Measurements from ENCODE around the gene KRT7. TPM values are rescaled to one million over a fixed set of nuclear protein-coding genes. Genes with fewer than 3 reads are reported as not detected.
"Not testable (repeated sequence)": the region's sequence is repeated elsewhere in the genome, so short reads cannot be mapped to it uniquely, and the experiment has no call there.

KRT7 gene
- polyA plus RNA-seq, 1 donor from 2014 or later = not detected

DNA sequence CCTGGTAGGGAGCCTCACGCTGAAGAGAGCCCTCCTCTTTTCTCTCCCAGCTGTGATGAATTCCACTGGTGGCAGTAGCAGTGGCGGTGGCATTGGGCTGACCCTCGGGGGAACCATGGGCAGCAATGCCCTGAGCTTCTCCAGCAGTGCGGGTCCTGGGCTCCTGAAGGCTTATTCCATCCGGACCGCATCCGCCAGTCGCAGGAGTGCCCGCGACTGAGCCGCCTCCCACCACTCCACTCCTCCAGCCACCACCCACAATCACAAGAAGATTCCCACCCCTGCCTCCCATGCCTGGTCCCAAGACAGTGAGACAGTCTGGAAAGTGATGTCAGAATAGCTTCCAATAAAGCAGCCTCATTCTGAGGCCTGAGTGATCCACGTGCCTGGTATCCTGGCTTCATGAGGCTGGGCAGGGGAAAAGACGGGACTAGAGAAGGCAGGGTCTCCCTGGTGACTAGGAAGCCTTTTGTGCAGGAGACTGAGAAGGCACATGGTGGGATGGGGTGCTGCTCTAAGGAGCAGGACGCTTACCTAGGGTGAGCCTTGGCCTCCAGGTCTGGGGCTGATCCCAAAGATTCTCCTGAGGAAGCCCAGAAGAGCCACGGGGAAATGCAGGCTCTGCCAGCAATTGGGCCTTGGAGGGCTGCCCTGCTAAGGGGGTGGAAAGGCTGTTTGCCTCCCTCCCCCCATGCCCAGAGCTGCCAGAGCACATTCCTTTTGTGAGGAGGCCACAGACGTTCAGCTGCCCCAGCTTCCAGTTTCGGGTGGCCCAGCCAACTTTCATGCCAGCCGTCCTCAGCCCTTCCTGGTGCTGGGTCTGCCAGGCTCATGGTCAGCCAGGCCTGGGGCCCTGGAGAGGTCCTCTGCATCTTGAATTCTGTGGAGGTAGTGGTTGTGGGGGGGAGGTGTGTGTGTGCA, 15.8 kb downstream of the KRT7 start:
- H3K36me3 Mint-ChIP-seq = no peaks in the 10 kb centered on the region
- peaks cover 0 to 6% (median 2%) of the 10 kb centered on the region in 3 donors for H3K4me1 Mint-ChIP-seq
- no peak overlapping the region for H3K4me3 Mint-ChIP-seq
- H3K27me3 Mint-ChIP-seq = peaks cover 16% of the 10 kb centered on the region
- H3K27ac Mint-ChIP-seq = no peak overlapping the region
- H3K9me3 Mint-ChIP-seq = peaks cover 0 to 2% (median 0%) of the 10 kb centered on the region in 3 donors

DNA sequence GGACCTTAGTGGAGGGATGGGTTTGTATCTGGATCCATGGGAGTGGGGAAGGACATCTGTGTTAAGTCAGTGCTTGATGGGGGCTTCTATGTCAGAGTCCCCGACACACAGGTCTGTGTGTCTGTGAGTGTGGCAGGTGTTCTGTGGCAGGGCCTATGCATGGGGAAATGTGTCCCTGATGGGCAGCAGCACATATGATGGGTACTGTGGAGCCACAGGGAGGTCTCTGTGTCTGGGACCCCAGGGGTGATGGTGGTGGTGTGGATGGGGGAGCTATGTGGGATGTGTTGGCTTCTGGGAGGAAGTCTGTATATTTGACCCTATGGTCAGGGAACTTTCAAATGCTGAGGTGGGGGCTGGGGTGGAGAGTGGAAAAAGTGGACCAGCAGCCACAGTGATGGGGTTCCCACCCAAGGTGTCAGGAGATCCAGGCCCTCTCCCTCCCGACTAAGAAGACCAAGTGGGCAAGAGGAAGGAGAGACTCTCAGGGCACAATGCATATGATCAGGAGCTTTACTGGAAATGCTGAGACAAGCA, 16.5 kb downstream of the KRT7 start:
- H3K27ac Mint-ChIP-seq = no peak overlapping the region
- no peaks in the 10 kb centered on the region for H3K36me3 Mint-ChIP-seq
- H3K27me3 Mint-ChIP-seq = peaks cover 19% of the 10 kb centered on the region
- H3K9me3 Mint-ChIP-seq = no peaks in the 10 kb centered on the region
- H3K4me3 Mint-ChIP-seq = no peak overlapping the region
- peaks cover 0 to 2% (median 0%) of the 10 kb centered on the region in 3 donors for H3K4me1 Mint-ChIP-seq

DNA sequence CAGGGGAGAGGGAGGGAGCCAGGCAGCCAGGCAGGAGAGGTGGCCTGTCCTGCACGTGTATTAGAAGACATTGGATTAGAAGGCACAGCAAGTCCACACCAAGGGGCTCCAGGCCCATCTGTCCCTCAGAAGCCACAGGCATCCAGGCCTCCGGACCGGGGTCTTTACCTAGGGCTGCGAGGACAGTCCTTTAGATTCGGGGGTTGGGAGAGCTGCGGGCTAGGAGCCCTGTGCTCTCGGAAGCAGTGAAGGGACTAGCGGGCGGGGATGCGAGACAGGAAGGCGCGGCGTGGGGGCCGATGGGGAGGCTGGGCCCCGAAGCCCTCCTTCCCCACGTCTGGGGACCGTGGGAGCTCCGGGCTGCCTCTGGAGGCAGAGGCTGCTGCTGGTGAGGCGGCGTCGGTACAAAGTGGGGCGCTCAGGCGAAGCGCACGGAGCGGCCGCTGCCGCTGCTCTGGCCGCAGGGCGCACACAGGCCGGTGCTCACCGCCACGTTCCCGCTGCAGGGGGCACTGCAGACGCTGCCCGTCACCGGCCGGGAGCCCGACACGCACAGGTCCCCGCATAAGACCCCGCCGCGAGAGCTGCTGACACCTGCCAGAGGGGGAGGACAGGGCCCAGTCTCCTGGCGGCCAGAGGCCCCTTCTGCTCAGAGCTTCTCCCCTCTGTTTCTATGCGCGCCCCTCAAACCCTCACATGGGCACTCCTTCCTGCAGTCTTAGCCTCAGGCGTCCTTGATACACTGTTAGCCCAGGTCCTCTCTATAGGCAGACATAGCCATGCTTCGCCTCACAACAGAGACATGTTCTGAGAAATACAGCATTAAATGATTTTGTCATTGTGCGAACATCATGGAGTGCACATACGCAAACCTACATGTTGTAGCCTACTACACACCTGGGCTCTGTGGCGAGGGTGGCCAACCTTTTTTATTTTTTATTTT, 17.3 kb downstream of the KRT7 start:
- H3K27ac Mint-ChIP-seq = no peak overlapping the region
- peaks cover 0 to 2% (median 0%) of the 10 kb centered on the region in 3 donors for H3K4me1 Mint-ChIP-seq
- no peak overlapping the region for H3K4me3 Mint-ChIP-seq
- H3K27me3 Mint-ChIP-seq = peaks cover 25% of the 10 kb centered on the region
- H3K9me3 Mint-ChIP-seq = no peaks in the 10 kb centered on the region
- H3K36me3 Mint-ChIP-seq = no peaks in the 10 kb centered on the region

DNA sequence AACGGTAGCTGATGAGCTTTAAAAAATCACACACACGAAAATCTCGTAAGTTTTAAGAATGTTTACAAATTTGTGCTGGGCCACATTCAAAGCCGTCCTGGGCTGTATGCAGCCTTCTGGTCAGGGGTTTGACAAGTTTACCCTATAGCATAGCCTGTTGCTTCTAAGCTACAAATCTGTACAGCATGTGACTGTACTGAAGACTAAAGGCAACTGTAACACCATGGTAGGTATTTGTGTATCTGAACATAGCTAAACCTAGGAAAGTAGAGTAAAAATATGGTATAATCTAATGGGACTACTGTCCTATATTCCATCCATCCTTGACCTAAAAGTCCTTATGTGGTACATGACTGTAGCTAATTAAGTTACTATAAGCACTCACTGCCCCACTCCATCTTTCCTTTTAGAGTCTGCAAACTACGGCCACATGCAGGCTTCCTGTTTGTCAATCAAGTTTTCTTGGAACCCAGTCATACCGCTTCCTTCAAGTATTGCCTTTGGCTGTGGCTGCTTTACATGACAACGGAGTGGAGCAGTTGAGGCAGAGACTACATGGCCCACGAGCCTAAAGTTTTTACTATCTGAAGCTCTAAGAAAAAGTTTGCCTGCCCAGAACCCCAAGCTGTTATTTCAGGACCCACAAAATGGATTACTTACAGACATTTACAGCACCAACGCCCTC, 18.5 kb downstream of the KRT7 start:
- Mint-ChIP-seq H3K36me3 (no peaks in the 10 kb centered on the region), H3K9me3 (no peaks in the 10 kb centered on the region), H3K4me1 (peaks cover 0 to 2% (median 0%) of the 10 kb centered on the region in 3 donors), H3K27me3 (peaks cover 34% of the 10 kb centered on the region), H3K4me3 (no peak overlapping the region), H3K27ac (no peak overlapping the region)

DNA sequence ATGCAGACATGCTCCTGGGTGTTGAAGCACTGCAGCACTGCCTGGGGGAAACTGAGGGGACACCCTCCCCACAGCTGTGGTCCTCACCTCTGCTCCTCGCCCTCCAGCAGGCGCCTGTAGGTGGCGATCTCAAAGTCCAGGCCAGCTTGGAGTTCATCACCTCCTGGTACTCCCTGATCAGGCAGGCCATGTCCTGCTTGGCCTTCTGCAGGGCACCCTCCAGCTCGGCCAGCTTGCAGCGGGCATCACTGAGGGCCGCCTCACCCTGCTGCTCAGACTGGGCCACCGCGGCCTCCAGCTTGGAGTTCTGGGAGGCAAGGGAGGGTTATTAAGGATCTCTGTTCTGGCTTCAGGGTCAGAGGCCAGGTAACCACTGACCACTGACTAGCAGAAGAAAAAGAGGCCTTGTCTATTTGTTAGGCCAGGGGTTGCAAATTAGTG, 19.2 kb downstream of the KRT7 start:
- not testable (repeated sequence) for H3K9me3 Mint-ChIP-seq, H3K36me3 Mint-ChIP-seq, H3K4me1 Mint-ChIP-seq, H3K4me3 Mint-ChIP-seq, H3K27ac Mint-ChIP-seq
- peaks cover 40% of the 10 kb centered on the region for H3K27me3 Mint-ChIP-seq

- Mint-ChIP-seq H3K9me3 (no peaks in the 10 kb centered on the region), H3K4me3 (no peak overlapping the region), H3K27me3 (peaks cover 40% of the 10 kb centered on the region), H3K4me1 (peaks cover 0 to 2% (median 0%) of the 10 kb centered on the region in 3 donors), H3K36me3 (no peaks in the 10 kb centered on the region), H3K27ac (no peak overlapping the region)
Measured at GRCh38 chr12:52252728-52253343, 19.8 kb downstream of the KRT7 start.

- no peaks in the 10 kb centered on the region for H3K9me3 Mint-ChIP-seq
- no peak overlapping the region for H3K4me3 Mint-ChIP-seq
- H3K36me3 Mint-ChIP-seq = no peaks in the 10 kb centered on the region
- peaks cover 0 to 2% (median 0%) of the 10 kb centered on the region in 3 donors for H3K4me1 Mint-ChIP-seq
- H3K27me3 Mint-ChIP-seq = peaks cover 40% of the 10 kb centered on the region
- no peak overlapping the region for H3K27ac Mint-ChIP-seq
Measured at GRCh38 chr12:52253391-52254179, 20.5 kb downstream of the KRT7 start.

DNA sequence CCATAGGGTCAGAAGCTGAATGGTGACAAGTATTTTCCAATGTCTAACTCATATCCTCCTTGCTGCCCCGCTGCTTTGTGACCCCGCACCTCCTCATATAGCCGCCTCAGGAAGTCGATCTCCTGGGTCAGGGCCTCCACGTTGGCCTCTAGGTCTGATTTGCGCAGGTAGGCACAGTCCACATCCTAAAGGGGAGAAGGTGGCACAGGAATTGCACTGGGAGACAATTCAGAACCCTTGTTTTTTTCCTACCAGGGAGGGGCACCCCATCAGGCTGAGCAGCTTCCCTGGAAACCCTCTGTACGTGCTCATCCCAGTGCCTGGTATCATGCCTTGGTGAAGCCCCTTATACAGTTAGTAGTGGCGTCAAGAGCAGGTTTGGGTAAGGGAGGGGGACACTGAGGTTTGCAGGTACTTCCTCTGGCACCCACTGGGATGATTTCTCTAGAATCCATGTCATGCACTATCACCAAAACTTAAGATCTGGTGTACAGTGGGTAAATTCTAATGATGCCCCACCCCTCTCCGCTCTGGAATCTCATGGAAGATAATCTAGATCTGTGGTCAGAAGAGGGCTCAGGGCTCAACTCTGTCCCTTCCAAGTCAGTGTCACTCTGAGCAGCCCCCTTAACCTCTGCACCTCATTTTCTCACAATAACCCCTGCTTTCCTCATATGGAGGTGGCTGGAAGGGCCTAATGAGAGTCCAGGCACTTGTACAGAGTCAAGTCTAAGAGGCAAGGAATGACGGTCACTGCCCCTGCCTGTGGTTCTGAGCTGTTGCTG, 21.3 kb downstream of the KRT7 start:
- Mint-ChIP-seq H3K9me3 (no peaks in the 10 kb centered on the region), H3K27me3 (peaks cover 38% of the 10 kb centered on the region)

GRCh38 chr12:52254965-52255751, 22.1 kb downstream of the KRT7 start:
- H3K4me1 Mint-ChIP-seq = no peaks in the 10 kb centered on the region

More for the DNA sequence above, 21.3 kb downstream of the KRT7 start:
- Mint-ChIP-seq H3K4me3 (no peak overlapping the region), H3K36me3 (no peaks in the 10 kb centered on the region), H3K4me1 (peaks cover 0 to 2% (median 0%) of the 10 kb centered on the region in 3 donors), H3K27ac (no peak overlapping the region)

DNA sequence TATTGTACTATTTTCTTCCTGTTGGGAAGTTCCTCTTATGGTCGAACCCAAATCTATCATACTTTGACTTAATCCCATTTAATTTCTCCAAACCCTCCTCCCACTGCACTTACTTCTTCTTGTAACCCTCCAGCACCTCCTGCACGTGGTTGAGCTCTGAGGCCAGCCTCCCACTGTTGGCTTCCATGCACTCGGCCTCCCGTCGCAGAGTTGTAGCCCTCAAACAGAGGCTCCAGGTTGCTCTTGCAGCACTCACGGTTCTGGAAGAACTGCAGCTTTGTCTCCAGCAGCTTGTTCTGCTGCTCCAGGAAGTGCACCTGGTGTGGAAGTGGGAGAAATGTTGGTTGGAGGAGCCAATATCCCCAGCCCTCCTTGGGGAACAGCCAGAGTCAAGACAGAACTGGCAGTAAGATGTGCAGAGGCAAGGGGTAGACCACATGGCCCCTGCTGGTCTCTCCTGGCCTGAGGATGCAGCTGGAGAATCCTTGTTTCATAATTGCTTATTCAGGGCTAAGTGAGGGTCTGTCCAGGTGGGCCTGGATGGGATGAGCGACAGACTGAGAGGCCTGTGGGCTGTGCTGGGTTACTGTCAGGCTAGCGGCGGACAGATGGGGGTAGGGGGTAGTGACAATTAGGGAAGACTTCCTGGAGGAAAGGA, 23.0 kb downstream of the KRT7 start:
- Mint-ChIP-seq H3K4me1 (no peaks in the 10 kb centered on the region), H3K27me3 (peaks cover 37% of the 10 kb centered on the region), H3K36me3 (no peaks in the 10 kb centered on the region), H3K9me3 (no peaks in the 10 kb centered on the region), H3K4me3 (no peak overlapping the region), H3K27ac (no peak overlapping the region)

More at GRCh38 chr12:52254965-52255751, 22.1 kb downstream of the KRT7 start:
- H3K9me3 Mint-ChIP-seq = no peaks in the 10 kb centered on the region
- peak overlapping the region in 1 of 3 donors; percentile 59 for H3K27ac Mint-ChIP-seq
- H3K36me3 Mint-ChIP-seq = no peaks in the 10 kb centered on the region
- peaks cover 34% of the 10 kb centered on the region for H3K27me3 Mint-ChIP-seq
- H3K4me3 Mint-ChIP-seq = no peak overlapping the region

GRCh38 chr12:52256584-52256935, 23.5 kb downstream of the KRT7 start:
- no peak overlapping the region for H3K27ac Mint-ChIP-seq
- H3K36me3 Mint-ChIP-seq = no peaks in the 10 kb centered on the region
- peaks cover 0 to 1% (median 0%) of the 10 kb centered on the region in 3 donors for H3K9me3 Mint-ChIP-seq
- H3K4me3 Mint-ChIP-seq = no peak overlapping the region
- peaks cover 40% of the 10 kb centered on the region for H3K27me3 Mint-ChIP-seq
- no peaks in the 10 kb centered on the region for H3K4me1 Mint-ChIP-seq

GRCh38 chr12:52257074-52257551, 24.1 kb downstream of the KRT7 start:
- Mint-ChIP-seq H3K9me3 (peaks cover 0 to 4% (median 0%) of the 10 kb centered on the region in 3 donors), H3K4me1 (no peaks in the 10 kb centered on the region), H3K4me3 (no peak overlapping the region), H3K36me3 (no peaks in the 10 kb centered on the region), H3K27ac (no peak overlapping the region), H3K27me3 (peaks cover 43% of the 10 kb centered on the region)
